ENCODE measurements around the gene METAP2. TPM values are rescaled to one million over a fixed set of nuclear protein-coding genes. Genes with fewer than 3 reads are reported as not detected.

METAP2 gene
- total and polyA plus RNA-seq, 2 donors (not counting 3 experiments of a cell fraction or from before 2014, with no cell fraction given), result 28.5 to 105 TPM

GRCh38 chr12:95465275-95465674, 8.7 kb upstream of the METAP2 start:
- ChIA-PET POLR2A (no interaction called here), CTCF (interaction anchor here (0.7 kb wide), 1 partner anchor 143 kb away, joined by 4 read pairs; no protein-coding TSS in a partner anchor)
- BruUV-seq (replicated peaks), result no TSS peak
- Histone ChIP-seq H3K79me2 (ENCODE audit: control insufficient read depth, insufficient read depth, low read length) (no peaks in the 10 kb centered on the region), H3K4me2 (ENCODE audit: insufficient read depth, low read length) (no peak overlapping the region), H3K4me3 (replicated peaks in 1 of 3; ENCODE audit: insufficient read depth in 1 of 3, low read depth in 1 of 3, low read length in 3 of 3) (no peak overlapping the region), H4K20me1 (replicated peaks; ENCODE audit: control insufficient read depth, extremely low read depth, insufficient read depth, low read length) (no peaks in the 10 kb centered on the region), H3K9me1 (replicated peaks; ENCODE audit: control insufficient read depth, extremely low read depth, insufficient read depth, low read length) (no peaks in the 10 kb centered on the region), H3K9me3 (replicated peaks; ENCODE audit: control insufficient read depth, insufficient read depth, low read length) (no peaks in the 10 kb centered on the region), H3K9ac (replicated peaks; ENCODE audit: extremely low read depth, insufficient read depth, low read length) (no peak overlapping the region), H3K27me3 (ENCODE audit: control insufficient read depth in 2 of 2, insufficient read depth in 2 of 2, low read length in 2 of 2) (peaks cover 0 to 2% of the 10 kb centered on the region in 2 experiments), H3K27ac (ENCODE audit: insufficient read depth, low read depth, low read length) (no peak overlapping the region), H3K4me1 (ENCODE audit: control insufficient read depth, extremely low read depth, insufficient read depth, low read length) (no peaks in the 10 kb centered on the region), H3K36me3 (ENCODE audit: control insufficient read depth in 2 of 2, extremely low read depth in 1 of 2, insufficient read depth in 2 of 2, low read length in 2 of 2) (no peaks in the 10 kb centered on the region), H2AFZ (ENCODE audit: low read depth, low read length) (no peak overlapping the region)
- no peak for FAIRE-seq
- intact Hi-C loops (cut with micrococcal nuclease), result no loop called here
- TF ChIP-seq POLR2A (IDR thresholded peaks at IDR 0.05; ENCODE audit: low read depth, low read length), result no peak
- TF ChIP-seq EZH2 (IDR thresholded peaks at IDR 0.05; ENCODE audit: borderline replicate concordance, low read depth, low read length, severe bottlenecking), result no peak
- no peak for TF ChIP-seq MAX (IDR thresholded peaks at IDR 0.05; ENCODE audit: insufficient read depth, insufficient read length)
- TF ChIP-seq MYC (IDR thresholded peaks at IDR 0.05; ENCODE audit: low read depth, low read length), result no peak
- TF ChIP-seq POLR2AphosphoS5 (IDR thresholded peaks at IDR 0.05; ENCODE audit: insufficient read depth, low read depth, low read length), result no peak
- TF ChIP-seq JUN (IDR thresholded peaks at IDR 0.05; ENCODE audit: borderline replicate concordance, insufficient read depth, insufficient read length, low read depth), result no peak
- no peak for TF ChIP-seq GATA2 (IDR thresholded peaks at IDR 0.05; ENCODE audit: insufficient read depth, insufficient read length, low read depth, low read length)
- no peak for TF ChIP-seq FOS (IDR thresholded peaks at IDR 0.05; ENCODE audit: borderline replicate concordance, insufficient read depth, low read length)
- no peak for TF ChIP-seq CTCF (IDR thresholded peaks at IDR 0.05; ENCODE audit: extremely low read depth in 1 of 2, insufficient read depth in 1 of 2, low read depth in 1 of 2, low read length in 2 of 2)
- DNase-seq (ENCODE audit: low read depth, low spot score), result no peak
- dilution Hi-C loops (cut with MboI; ENCODE audit: extremely low pct_ligation_motif_present, low sequenced_read_pairs), result no loop called here

All from endothelial cell of umbilical vein (primary cell).